Measurements from ENCODE around the gene NFE2L2. TPM values are rescaled to one million over a fixed set of nuclear protein-coding genes. Genes with fewer than 3 reads are reported as not detected.

NFE2L2 gene
- total and polyA plus RNA-seq, 9 of the 15 experiments (the other 6 are each of a cell fraction or from before 2014, with no cell fraction given): 29.3 to 120 (median 59.3) TPM

GRCh38 chr2:177302552-177302951 is 38.0 kb upstream of the NFE2L2 start:
- no peaks in the 10 kb centered on the region for H3K27me3 ChIP-seq (ENCODE audit: control insufficient read depth in 2 of 2, insufficient read depth in 2 of 2, low read length in 2 of 2)
- DNase-seq (ENCODE audit: extremely low read depth in 1 of 4, low spot score in 3 of 4) (no peak), ATAC-seq (no peak), FAIRE-seq (no peak)
- 5% methylated on average over 2 of the region's 2 CpGs for WGBS (ENCODE audit: insufficient coverage, low coverage, missing lambda C conversion rate)
- H3K9me1 ChIP-seq (ENCODE audit: control insufficient read depth, insufficient read depth, low read length): no peaks in the 10 kb centered on the region
- H3K9ac ChIP-seq (ENCODE audit: insufficient read depth in 1 of 2, low read depth in 2 of 2, low read length in 2 of 2): no peak overlapping the region
- BruUV-seq (replicated peaks): no TSS peak
- no peaks in the 10 kb centered on the region for H3K36me3 ChIP-seq (ENCODE audit: control insufficient read depth, insufficient read depth, low read length)
- H3K4me2 ChIP-seq (ENCODE audit: insufficient read depth, low read length): no peak overlapping the region
- H3K79me2 ChIP-seq (ENCODE audit: control insufficient read depth, insufficient read depth, low read length): no peaks in the 10 kb centered on the region
- intact Hi-C loops (cut with micrococcal nuclease): no loop called here
- TF ChIP-seq DEAF1 (CRISPR knock-in tag; IDR thresholded peaks at IDR 0.05) (no peak), ZFX (CRISPR knock-in tag; IDR thresholded peaks at IDR 0.05) (no peak), ZNF778 (CRISPR knock-in tag; IDR thresholded peaks at IDR 0.05) (no peak), ZNF707 (CRISPR knock-in tag; conservative IDR thresholded peaks at IDR 0.05) (no peak), CGGBP1 (CRISPR knock-in tag; IDR thresholded peaks at IDR 0.05) (no peak), YY1 (IDR thresholded peaks at IDR 0.05; ENCODE audit: borderline replicate concordance in 1 of 3, control insufficient read depth in 1 of 3, extremely low read depth in 1 of 3, insufficient read depth in 3 of 3, insufficient read length in 1 of 3, insufficient replicate concordance in 2 of 3, low read depth in 1 of 3, low read length in 2 of 3) (no peak), TAF1 (IDR thresholded peaks at IDR 0.05; ENCODE audit: control insufficient read depth, extremely low read depth, insufficient read depth, low read length, severe bottlenecking) (no peak), MIER1 (IDR thresholded peaks at IDR 0.05; ENCODE audit: low read depth) (no peak), RB1 (IDR thresholded peaks at IDR 0.05; ENCODE audit: low read depth) (no peak), ZNF224 (CRISPR knock-in tag; IDR thresholded peaks at IDR 0.05) (no peak), VEZF1 (CRISPR knock-in tag; IDR thresholded peaks at IDR 0.05) (no peak), PREB (CRISPR knock-in tag; IDR thresholded peaks at IDR 0.05) (no peak)
- H3K27ac ChIP-seq (ENCODE audit: extremely low read depth, low read depth, low read length): no peak overlapping the region
- peaks cover 0 to 2% of the 10 kb centered on the region in 2 experiments; a peak in 1 of 5 replicates for H3K4me1 ChIP-seq (replicated peaks in 1 of 2; ENCODE audit: control insufficient read depth in 2 of 2, insufficient read depth in 2 of 2, low read length in 2 of 2)
- H3K9me3 ChIP-seq (replicated peaks; ENCODE audit: control insufficient read depth, insufficient read depth, low read depth, low read length): no peaks in the 10 kb centered on the region
- CTCF ChIA-PET (ENCODE audit: low intra/inter-chr PET ratio): no interaction called here
- H4K20me1 ChIP-seq (replicated peaks; ENCODE audit: control insufficient read depth, insufficient read depth, low read length): no peaks in the 10 kb centered on the region
- in situ Hi-C loops (cut with MboI): no loop called here
- POLR2A ChIA-PET: interaction anchor here (0.8 to 1.2 kb wide), 4 partner anchors 36 to 1828 kb away, joined by 3 to 5 read pairs (median 4); partner anchors contain the start of gene NFE2L2
- H2AFZ ChIP-seq (ENCODE audit: low read depth, low read length): no peak overlapping the region
- no peak overlapping the region for H3K4me3 ChIP-seq

Data from K562 (cell line).